GM12875 (cell line): ENCODE data around the gene EFR3B.

Experiments
- H3K4me3 ChIP-seq: one replicate; pipeline ENCODE4 v1.5.1; 2011; ENCODE audit warnings: low read depth, low read length, control low read depth
- TF ChIP-seq, protein P1 (sequence below): IDR thresholded peaks from 2 replicates; pipeline ENCODE4 v1.5.1; 2011; ENCODE audit warnings: low read depth, mild to moderate bottlenecking, control low read depth, inconsistent platforms, low read length, moderate library complexity, borderline replicate concordance; ENCODE audit not compliant: insufficient read depth

EFR3B gene

DNA sequence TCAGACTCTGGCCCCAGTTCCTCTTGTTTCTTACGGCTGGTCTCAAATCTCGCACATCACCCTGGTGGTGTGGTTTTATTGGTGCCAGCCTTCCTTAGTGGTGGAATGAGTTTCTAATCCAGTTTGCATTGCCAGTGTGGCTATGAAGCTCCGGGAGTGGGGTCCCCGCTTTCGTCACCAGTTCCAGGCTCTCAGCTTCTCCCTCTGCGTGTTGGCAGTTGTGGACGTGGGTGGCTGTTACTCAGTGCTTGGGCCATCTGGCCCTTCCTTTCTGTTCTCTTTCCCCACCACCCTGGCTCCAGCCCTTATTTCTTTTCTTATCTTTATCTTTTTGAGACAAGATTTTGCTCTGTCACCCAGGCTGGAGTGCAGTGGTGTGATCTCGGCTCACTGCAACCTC is 30.1 kb downstream of the EFR3B start:
- TF ChIP-seq, protein P1, sequence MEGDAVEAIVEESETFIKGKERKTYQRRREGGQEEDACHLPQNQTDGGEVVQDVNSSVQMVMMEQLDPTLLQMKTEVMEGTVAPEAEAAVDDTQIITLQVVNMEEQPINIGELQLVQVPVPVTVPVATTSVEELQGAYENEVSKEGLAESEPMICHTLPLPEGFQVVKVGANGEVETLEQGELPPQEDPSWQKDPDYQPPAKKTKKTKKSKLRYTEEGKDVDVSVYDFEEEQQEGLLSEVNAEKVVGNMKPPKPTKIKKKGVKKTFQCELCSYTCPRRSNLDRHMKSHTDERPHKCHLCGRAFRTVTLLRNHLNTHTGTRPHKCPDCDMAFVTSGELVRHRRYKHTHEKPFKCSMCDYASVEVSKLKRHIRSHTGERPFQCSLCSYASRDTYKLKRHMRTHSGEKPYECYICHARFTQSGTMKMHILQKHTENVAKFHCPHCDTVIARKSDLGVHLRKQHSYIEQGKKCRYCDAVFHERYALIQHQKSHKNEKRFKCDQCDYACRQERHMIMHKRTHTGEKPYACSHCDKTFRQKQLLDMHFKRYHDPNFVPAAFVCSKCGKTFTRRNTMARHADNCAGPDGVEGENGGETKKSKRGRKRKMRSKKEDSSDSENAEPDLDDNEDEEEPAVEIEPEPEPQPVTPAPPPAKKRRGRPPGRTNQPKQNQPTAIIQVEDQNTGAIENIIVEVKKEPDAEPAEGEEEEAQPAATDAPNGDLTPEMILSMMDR: no peak
- H3K4me3 ChIP-seq: no peak overlapping the region

DNA sequence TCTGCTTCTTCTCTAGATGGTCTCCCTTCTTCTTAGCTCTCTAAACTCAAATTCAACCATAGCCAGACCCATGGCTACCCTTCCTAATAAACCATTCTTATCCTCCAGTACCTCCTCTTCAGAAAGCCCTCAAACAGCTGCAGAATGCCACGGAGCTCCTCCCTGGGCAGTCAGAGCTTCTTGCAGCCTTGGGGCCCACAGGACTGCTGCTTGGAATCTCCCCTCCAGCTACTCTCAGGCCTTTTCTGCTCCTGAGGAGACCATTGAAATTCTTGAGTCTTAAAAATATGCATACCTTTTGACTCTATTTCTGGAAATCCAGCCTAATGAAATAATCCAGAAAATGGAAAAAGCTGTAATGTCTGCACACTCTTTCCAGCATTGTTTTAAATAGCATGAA is 30.7 kb downstream of the EFR3B start:
- H3K4me3 ChIP-seq: no peak overlapping the region
- TF ChIP-seq, protein P1: no peak

DNA sequence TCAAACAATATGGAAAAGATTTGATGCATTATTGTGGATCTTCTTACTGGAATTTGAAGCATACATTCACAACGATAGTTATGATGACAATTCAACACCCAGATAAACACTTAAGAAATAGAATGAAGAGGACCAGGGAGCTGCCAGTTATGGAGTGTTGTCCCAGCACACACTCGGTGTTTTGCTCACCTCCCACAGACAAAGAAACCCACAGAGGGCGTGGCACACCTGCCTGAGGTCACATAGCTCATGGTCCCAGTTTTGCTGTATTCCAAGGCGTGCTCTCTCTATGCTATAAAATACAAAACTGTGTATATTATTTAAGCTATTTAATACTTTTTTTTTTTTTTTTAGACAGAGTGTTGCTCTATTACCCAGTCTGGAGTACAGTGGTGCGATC is 31.1 kb downstream of the EFR3B start:
- no peak overlapping the region for H3K4me3 ChIP-seq
- TF ChIP-seq, protein P1: no peak

DNA sequence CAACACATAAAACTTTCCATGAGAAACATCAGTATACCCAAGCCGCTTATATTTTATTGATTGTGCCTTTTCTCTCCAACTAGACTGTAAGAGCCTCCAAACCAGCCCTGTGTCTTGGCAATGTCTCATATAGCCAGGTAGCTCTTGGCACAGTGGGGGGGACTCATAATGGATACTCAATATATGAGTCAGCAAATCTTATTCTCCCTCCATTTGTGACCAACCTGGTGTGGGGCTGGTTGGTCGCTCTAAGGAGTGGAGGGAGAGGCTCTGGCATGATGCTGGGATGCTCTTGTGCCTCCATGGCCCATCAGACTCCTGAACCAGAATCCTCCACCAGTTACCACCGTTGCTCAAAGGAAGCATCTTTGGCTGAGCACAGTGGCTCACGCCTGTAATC is 32.0 kb downstream of the EFR3B start:
- no peak overlapping the region for H3K4me3 ChIP-seq
- TF ChIP-seq, protein P1: no peak

DNA sequence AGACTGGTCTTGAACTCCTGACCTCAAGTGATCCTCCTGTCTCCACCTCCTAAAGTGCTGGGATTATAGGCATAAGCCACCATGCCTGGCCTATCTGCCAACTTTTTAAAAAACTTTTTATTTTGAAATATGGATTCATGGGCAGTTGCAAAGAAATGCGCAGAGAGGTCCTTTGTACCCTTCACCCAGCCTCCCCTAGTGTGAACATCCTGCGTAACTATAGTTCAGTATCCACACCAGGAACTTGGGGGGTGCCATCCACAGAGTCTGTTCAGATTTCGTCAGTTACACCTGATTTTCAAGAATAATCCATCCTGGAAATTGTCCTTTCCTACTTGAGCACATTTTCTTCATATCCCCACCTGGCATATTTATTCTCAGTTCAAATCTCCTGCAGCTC is 33.0 kb downstream of the EFR3B start:
- no peak overlapping the region for H3K4me3 ChIP-seq
- TF ChIP-seq, protein P1: no peak

DNA sequence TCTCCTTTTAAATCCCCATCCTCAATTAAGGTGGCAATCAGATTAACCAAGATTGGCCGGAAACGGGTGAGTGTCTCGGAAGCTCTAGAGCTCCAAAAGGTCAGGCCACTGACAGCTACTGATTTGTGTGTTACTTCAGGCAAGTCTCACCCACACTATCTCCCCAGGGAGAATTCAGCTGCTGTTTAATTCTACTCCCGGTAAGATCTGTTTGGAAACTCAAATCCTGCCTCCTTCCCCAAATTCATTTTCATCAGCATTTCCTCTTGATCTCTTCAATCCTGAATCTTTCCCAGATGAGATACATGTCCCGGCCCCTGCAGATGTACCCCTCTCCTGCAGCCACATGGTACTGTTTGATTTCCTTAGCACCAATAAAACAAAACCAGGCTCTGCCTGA is 34.9 kb downstream of the EFR3B start:
- H3K4me3 ChIP-seq: no peak overlapping the region
- TF ChIP-seq, protein P1: no peak

DNA sequence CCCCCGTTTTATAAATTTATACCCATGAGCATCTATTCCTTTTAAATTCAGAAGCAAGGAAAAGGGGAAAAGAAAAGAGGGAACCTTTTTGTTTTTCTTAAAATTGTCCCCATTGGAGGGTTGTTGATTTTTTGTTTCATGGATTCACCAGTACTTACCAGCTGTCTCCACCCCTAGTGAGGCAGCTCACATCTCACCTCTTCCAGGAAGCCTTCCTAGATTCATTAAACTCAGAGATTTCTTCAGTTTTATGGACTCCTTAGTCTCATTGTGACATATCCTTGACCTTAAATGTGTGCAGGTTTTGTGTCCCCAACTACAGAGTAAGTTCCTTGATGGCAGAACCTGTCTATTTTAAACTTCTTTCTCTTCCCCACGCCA is 35.9 kb downstream of the EFR3B start:
- TF ChIP-seq, protein P1: no peak
- H3K4me3 ChIP-seq: no peak overlapping the region
